ENCODE results near the gene P4HA2.

P4HA2 gene

GRCh38 chr5:132262882-132263547 lies 35.4 kb upstream of the P4HA2 start:
- TF ChIP-seq CTCF (IDR thresholded peaks at IDR 0.05; ENCODE audit: insufficient read depth, low read depth, low read length, missing control alignments) = no peak

GRCh38 chr5:132261881-132262845 lies 34.5 kb upstream of the P4HA2 start:
- TF ChIP-seq CTCF (IDR thresholded peaks at IDR 0.05; ENCODE audit: insufficient read depth, low read depth, low read length, missing control alignments) = no peak
- no peak for DNase-seq (ENCODE audit: low read depth)
- no peak overlapping the region for H3K4me3 ChIP-seq (ENCODE audit: low read length)

More at GRCh38 chr5:132262882-132263547, 35.4 kb upstream of the P4HA2 start:
- no peak for DNase-seq (ENCODE audit: low read depth)
- H3K4me3 ChIP-seq (ENCODE audit: low read length) = no peak overlapping the region

GRCh38 chr5:132260714-132261551 lies 33.3 kb upstream of the P4HA2 start:
- TF ChIP-seq CTCF (IDR thresholded peaks at IDR 0.05; ENCODE audit: insufficient read depth, low read depth, low read length, missing control alignments) = no peak
- no peak overlapping the region for H3K4me3 ChIP-seq (ENCODE audit: low read length)
- DNase-seq (ENCODE audit: low read depth) = peak; percentile 47

- H3K4me3 ChIP-seq (ENCODE audit: low read length) = no peak overlapping the region
- TF ChIP-seq CTCF (IDR thresholded peaks at IDR 0.05; ENCODE audit: insufficient read depth, low read depth, low read length, missing control alignments) = no peak
- peak; percentile 69 for DNase-seq (ENCODE audit: low read depth)
These were observed 32.4 kb upstream of the P4HA2 start for GRCh38 chr5:132260051-132260450.

GRCh38 chr5:132259069-132259851 lies 31.6 kb upstream of the P4HA2 start:
- peak; percentile 80 for DNase-seq (ENCODE audit: low read depth)
- no peak for TF ChIP-seq CTCF (IDR thresholded peaks at IDR 0.05; ENCODE audit: insufficient read depth, low read depth, low read length, missing control alignments)
- H3K4me3 ChIP-seq (ENCODE audit: low read length) = peak overlapping the region; percentile 73
